Natural killer cell (primary cell): ENCODE results near the gene PRSS22. TPM values are rescaled to one million over a fixed set of nuclear protein-coding genes. Genes with fewer than 3 reads are reported as not detected.

ENCODE experiments used
- ATAC-seq, 3 donors: fragments of 150-1000 bp in 2 of 3; fragments of 200-7000 bp in 1 of 3; cut with Tn5 transposase; 1 replicate in 1 of 3; 2 replicates in 2 of 3; pipeline ENCODE4 v1.10.0; 2021; ENCODE audit warnings: mild to moderate bottlenecking in 2 of 3, moderate library complexity in 2 of 3
- DNase-seq, 2 donors: peaks; one replicate each; pipeline versions ENCODE4 v3.0.0 to v3.0.0-alpha.2; 2013 to 2021; ENCODE audit warnings: mixed read lengths in 1 of 2
- H3K27ac ChIP-seq: one replicate; pipeline ENCODE4 v1.5.1; 2013; ENCODE audit warnings: mild to moderate bottlenecking, low read length
- H3K27me3 ChIP-seq: one replicate; pipeline ENCODE4 v1.6.1; 2013; ENCODE audit warnings: low read length; ENCODE audit not compliant: control insufficient read depth, insufficient read depth
- H3K36me3 ChIP-seq: one replicate; pipeline ENCODE4 v1.6.1; 2013; ENCODE audit warnings: low read length; ENCODE audit not compliant: control insufficient read depth, insufficient read depth
- H3K4me1 ChIP-seq: one replicate; pipeline ENCODE4 v1.6.1; 2013; ENCODE audit warnings: low read length; ENCODE audit not compliant: control insufficient read depth, insufficient read depth
- H3K4me3 ChIP-seq: one replicate; pipeline ENCODE4 v1.5.1; 2013; ENCODE audit warnings: low read length
- H3K9me3 ChIP-seq: one replicate; pipeline ENCODE4 v1.6.1; 2013; ENCODE audit warnings: low read length; ENCODE audit not compliant: control insufficient read depth, insufficient read depth
- H3K27ac Mint-ChIP-seq, 2 donors: one replicate each; pipeline ENCODE4 v1.8.0; 2022; ENCODE audit warnings: mild to moderate bottlenecking in 2 of 2, mixed read lengths in 2 of 2, moderate library complexity in 1 of 2
- H3K27me3 Mint-ChIP-seq, 2 donors: one replicate each; pipeline ENCODE4 v1.8.0; 2022; ENCODE audit warnings: low read depth in 2 of 2, mixed read lengths in 2 of 2
- H3K36me3 Mint-ChIP-seq: one replicate; pipeline ENCODE4 v1.8.0; 2022; ENCODE audit warnings: mixed read lengths
- H3K4me1 Mint-ChIP-seq, 2 donors: one replicate each; pipeline ENCODE4 v1.8.0; 2022; ENCODE audit warnings: mixed read lengths in 2 of 2
- H3K4me3 Mint-ChIP-seq: one replicate; pipeline ENCODE4 v1.8.0; 2022; ENCODE audit warnings: mild to moderate bottlenecking, moderate library complexity, mixed read lengths
- H3K9me3 Mint-ChIP-seq, 2 donors: one replicate each; pipeline ENCODE4 v1.8.0; 2022; ENCODE audit warnings: mixed read lengths in 2 of 2
- WGBS: methylation state at CpG from one replicate; pipeline ENCODE4 v1.1.7; 2013; ENCODE audit warnings: missing lambda C conversion rate; ENCODE audit not compliant: insufficient coverage; 5-methylcytosine and 5-hydroxymethylcytosine counted together
- intact Hi-C: fragments of 100-400 bp; cut with micrococcal nuclease; formaldehyde crosslinking; loops from one replicate; pipeline ENCODE4 v1.14.2; 2022
- total RNA-seq, 4 donors: library from RNA; stranded (reverse); fragments of 120-200 nt in 1 of 4; gene quantifications; one replicate each; pipeline versions ENCODE4 v1.2.3 to v1.2.4, GENCODE V29; 2013 to 2022
- TF ChIP-seq, protein P1 (sequence below): fragments of 200-600 bp; IDR thresholded peaks from one replicate; pipeline ENCODE4 v1.8.0; 2022; ENCODE audit warnings: antibody characterized with exemption

The PRSS22 gene
- total RNA-seq, 3 donors from 2014 or later (not counting 1 experiment from before 2014, with no cell fraction given): 1.5 to 7.7 (median 3.3) TPM

DNA sequence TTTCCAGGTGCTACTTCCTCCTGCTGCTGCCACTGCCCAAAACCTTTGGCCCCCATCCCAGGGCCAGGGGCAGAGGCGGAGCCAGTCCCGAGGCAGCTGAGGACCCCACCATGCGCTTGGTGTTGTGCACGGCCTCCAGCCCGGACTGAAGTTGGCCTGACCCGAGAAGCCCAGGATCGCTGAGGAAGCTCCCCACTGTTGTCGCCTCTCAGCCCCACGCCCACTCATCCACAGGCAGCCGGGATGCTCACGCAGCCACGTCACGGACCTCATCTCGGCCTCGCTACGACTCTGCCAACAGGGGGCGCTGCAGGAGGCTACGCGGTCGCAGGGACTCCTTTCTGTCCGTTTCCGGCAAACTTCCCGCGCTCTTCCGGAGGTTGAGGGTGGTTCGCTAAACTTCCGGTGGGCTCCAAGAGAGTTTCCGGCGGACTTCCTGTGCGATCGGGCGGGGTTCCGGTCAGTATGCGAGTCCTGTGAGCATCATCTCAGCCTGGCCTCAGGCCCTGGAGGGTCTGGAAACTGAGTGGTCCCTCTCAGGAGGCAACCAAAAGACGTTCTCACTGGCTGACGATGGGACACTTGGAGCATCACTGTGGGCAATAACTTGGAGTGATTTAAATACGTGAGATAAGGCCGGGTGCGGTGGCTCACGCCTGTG, 15.5 kb downstream of the PRSS22 start:
- H3K4me3 ChIP-seq: peak overlapping the region; percentile 46

DNA sequence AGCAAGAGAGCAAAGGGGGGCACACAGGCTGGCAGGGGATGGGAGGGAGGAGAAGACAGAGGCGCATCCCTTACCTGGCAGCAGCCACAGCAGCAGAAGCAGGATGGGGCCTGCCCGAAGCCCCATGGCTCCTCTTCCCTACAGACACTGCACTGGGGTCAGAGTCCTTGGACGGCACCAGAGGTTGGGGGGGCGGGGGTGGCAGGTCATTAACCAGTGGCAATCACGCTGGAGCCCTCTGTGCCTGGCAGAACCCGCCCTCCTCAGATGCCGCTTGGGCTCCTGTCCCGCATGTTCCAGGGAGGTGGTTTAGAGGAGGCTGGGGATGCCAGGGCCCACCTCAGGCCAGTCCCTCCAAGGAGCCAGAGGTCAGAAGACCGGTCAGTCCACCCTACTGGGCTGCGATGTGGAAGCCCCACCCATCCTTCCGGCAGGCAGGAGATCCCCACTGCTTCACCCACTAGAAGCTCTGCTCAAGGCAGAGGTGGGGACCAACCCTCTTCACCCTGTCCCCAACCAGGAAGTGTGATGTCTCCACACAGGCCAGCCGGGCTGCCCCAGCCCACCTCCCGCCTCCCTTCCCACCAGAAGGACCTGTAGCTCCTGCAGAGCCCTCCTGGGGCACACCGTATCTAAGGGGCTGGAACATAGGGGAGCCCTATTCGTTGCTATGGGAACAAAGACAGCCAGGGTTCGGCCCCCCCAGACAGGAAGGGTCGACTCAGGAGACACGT, 16.2 kb downstream of the PRSS22 start:
- Mint-ChIP-seq H3K9me3 (no peaks in the 10 kb centered on the region), H3K4me1 (peaks cover 69 to 80% of the 10 kb centered on the region in 2 donors), H3K4me3 (peak overlapping the region; percentile 93), H3K27me3 (no peaks in the 10 kb centered on the region), H3K27ac (peak overlapping the region; percentile 96 to 97), H3K36me3 (no peaks in the 10 kb centered on the region)
- peaks cover 68% of the 10 kb centered on the region for H3K4me1 ChIP-seq
- H3K4me3 ChIP-seq: peak overlapping the region; percentile 46
- peaks cover 2% of the 10 kb centered on the region for H3K36me3 ChIP-seq
- TF ChIP-seq, protein P1, sequence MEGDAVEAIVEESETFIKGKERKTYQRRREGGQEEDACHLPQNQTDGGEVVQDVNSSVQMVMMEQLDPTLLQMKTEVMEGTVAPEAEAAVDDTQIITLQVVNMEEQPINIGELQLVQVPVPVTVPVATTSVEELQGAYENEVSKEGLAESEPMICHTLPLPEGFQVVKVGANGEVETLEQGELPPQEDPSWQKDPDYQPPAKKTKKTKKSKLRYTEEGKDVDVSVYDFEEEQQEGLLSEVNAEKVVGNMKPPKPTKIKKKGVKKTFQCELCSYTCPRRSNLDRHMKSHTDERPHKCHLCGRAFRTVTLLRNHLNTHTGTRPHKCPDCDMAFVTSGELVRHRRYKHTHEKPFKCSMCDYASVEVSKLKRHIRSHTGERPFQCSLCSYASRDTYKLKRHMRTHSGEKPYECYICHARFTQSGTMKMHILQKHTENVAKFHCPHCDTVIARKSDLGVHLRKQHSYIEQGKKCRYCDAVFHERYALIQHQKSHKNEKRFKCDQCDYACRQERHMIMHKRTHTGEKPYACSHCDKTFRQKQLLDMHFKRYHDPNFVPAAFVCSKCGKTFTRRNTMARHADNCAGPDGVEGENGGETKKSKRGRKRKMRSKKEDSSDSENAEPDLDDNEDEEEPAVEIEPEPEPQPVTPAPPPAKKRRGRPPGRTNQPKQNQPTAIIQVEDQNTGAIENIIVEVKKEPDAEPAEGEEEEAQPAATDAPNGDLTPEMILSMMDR: no peak
- no peaks in the 10 kb centered on the region for H3K27me3 ChIP-seq
- WGBS: 44% methylated on average over 18 of the region's 18 CpGs
- DNase-seq (peak; percentile 49 to 54), ATAC-seq (peak; percentile 75 to 81 (median 78))
- no peaks in the 10 kb centered on the region for H3K9me3 ChIP-seq
- H3K27ac ChIP-seq: peak overlapping the region; percentile 97
- intact Hi-C loops: loop anchor here (1.0 to 5.0 kb wide), 2 partner anchors 27 to 41 kb away; partner anchors contain the start of gene FLYWCH2

More for the DNA sequence above, 15.5 kb downstream of the PRSS22 start:
- peak overlapping the region; percentile 96 to 97 for H3K27ac Mint-ChIP-seq
- Histone ChIP-seq H3K27me3 (no peaks in the 10 kb centered on the region), H3K4me1 (peaks cover 75% of the 10 kb centered on the region), H3K27ac (peak overlapping the region; percentile 97), H3K9me3 (no peaks in the 10 kb centered on the region), H3K36me3 (peaks cover 2% of the 10 kb centered on the region)
- 26% methylated on average over 40 of the region's 40 CpGs for WGBS
- DNase-seq (peak; percentile 74 to 87), ATAC-seq (peak; percentile 53 to 75 (median 61))
- no peaks in the 10 kb centered on the region for H3K27me3 Mint-ChIP-seq
- intact Hi-C loops: loop anchor here (1.0 to 5.0 kb wide), 2 partner anchors 26 to 40 kb away; partner anchors contain the start of gene FLYWCH2
- H3K9me3 Mint-ChIP-seq: no peaks in the 10 kb centered on the region
- no peaks in the 10 kb centered on the region for H3K36me3 Mint-ChIP-seq
- H3K4me3 Mint-ChIP-seq: peak overlapping the region; percentile 93
- TF ChIP-seq, protein P1: peak; percentile 91
- H3K4me1 Mint-ChIP-seq: peaks cover 67 to 81% of the 10 kb centered on the region in 2 donors

DNA sequence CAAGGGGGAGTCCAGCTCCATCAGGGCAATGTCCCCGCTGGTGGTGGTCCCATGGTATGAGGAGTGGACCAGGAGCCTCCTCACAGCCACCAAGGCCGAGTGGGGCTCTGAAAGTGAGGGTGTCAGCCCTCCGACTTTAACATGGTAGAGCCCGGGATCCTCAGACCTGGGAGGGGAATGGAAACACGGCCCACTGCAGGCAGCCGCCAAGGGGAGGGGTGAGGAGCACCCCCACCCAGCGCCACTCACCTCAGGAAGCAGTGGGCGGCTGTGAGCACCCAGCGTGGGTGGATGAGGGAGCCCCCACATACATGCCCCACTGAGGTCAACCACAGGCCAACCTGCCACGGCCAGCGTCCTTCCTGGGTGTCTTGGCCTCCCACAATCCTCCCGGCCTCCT, 17.1 kb downstream of the PRSS22 start:
- intact Hi-C loops: loop anchor here (5.0 kb wide), 1 partner anchor 41 kb away; the partner anchor contains the start of gene FLYWCH2
- Histone ChIP-seq H3K9me3 (no peaks in the 10 kb centered on the region), H3K4me1 (peaks cover 61% of the 10 kb centered on the region), H3K27me3 (no peaks in the 10 kb centered on the region), H3K36me3 (peaks cover 2% of the 10 kb centered on the region), H3K4me3 (peak overlapping the region; percentile 46), H3K27ac (peak overlapping the region; percentile 97)
- no peaks in the 10 kb centered on the region for H3K36me3 Mint-ChIP-seq
- peaks cover 65 to 73% of the 10 kb centered on the region in 2 donors for H3K4me1 Mint-ChIP-seq
- H3K27ac Mint-ChIP-seq: peak overlapping the region; percentile 96 to 97
- peak in 1 of 2 donors; percentile 28 for DNase-seq
- 21% methylated on average over 12 of the region's 12 CpGs for WGBS
- ATAC-seq: peak in 1 of 3 donors; percentile 12
- TF ChIP-seq, protein P1: no peak
- H3K4me3 Mint-ChIP-seq: peak overlapping the region; percentile 93
- no peaks in the 10 kb centered on the region for H3K9me3 Mint-ChIP-seq
- no peaks in the 10 kb centered on the region for H3K27me3 Mint-ChIP-seq
